Neuronal stem cell (in vitro differentiated cells): ENCODE results near the gene TAS1R3.

Experiments used
- DNase-seq: peaks from one replicate; pipeline ENCODE4 v3.0.0-alpha.2; 2013; ENCODE audit warnings: low spot score
- H2AFZ ChIP-seq: one replicate; pipeline ENCODE4 v1.6.1; 2013; ENCODE audit warnings: mild to moderate bottlenecking, low read length, inconsistent platforms
- H2AK5ac ChIP-seq: 2 replicates; pipeline ENCODE4 v1.6.1; 2013; ENCODE audit warnings: low read depth, mild to moderate bottlenecking, inconsistent platforms, low read length, moderate library complexity, mixed read lengths
- H2BK120ac ChIP-seq: 2 replicates; pipeline ENCODE4 v1.6.1; 2013; ENCODE audit warnings: low read depth, mild to moderate bottlenecking, inconsistent platforms, low read length, moderate library complexity, mixed read lengths
- H2BK12ac ChIP-seq: one replicate; pipeline ENCODE4 v1.6.1; 2013; ENCODE audit warnings: low read length, inconsistent platforms
- H2BK15ac ChIP-seq: 2 replicates; pipeline ENCODE4 v1.6.1; 2013; ENCODE audit warnings: mild to moderate bottlenecking, low read length, inconsistent platforms, mixed read lengths
- H2BK5ac ChIP-seq: one replicate; pipeline ENCODE4 v1.6.1; 2013; ENCODE audit warnings: inconsistent platforms, mild to moderate bottlenecking, low read length, moderate library complexity
- H3K14ac ChIP-seq: one replicate; pipeline ENCODE4 v1.6.1; 2013; ENCODE audit warnings: low read length, inconsistent platforms
- H3K18ac ChIP-seq: 2 replicates; pipeline ENCODE4 v1.6.1; 2013; ENCODE audit warnings: low read length, inconsistent platforms
- H3K23ac ChIP-seq: 2 replicates; pipeline ENCODE4 v1.6.1; 2013; ENCODE audit warnings: low read depth, mild to moderate bottlenecking, mixed read lengths, low read length, inconsistent platforms; ENCODE audit not compliant: poor library complexity
- H3K27ac ChIP-seq: replicated peaks from 3 replicates; pipeline ENCODE4 v1.5.1; 2013; ENCODE audit warnings: low read length, inconsistent platforms
- H3K27me3 ChIP-seq, 3 experiments: 2 replicates each; pipeline ENCODE4 v1.6.1; 2013; ENCODE audit warnings: low read length in 3 of 3, mild to moderate bottlenecking in 2 of 3, inconsistent platforms in 1 of 3, low read depth in 1 of 3, mixed read lengths in 1 of 3, moderate library complexity in 1 of 3; ENCODE audit not compliant: control insufficient read depth in 3 of 3, insufficient read depth in 3 of 3
- H3K36me3 ChIP-seq, 2 donors: replicated peaks in 1 of 2; 2 replicates each; pipeline ENCODE4 v1.6.1; 2013; ENCODE audit warnings: low read length in 2 of 2; ENCODE audit not compliant: control insufficient read depth in 2 of 2, insufficient read depth in 2 of 2
- H3K4ac ChIP-seq: 2 replicates; pipeline ENCODE4 v1.6.1; 2013; ENCODE audit warnings: inconsistent platforms, mild to moderate bottlenecking, low read length, moderate library complexity
- H3K4me1 ChIP-seq, 2 donors: 1 replicate in 1 of 2; 2 replicates in 1 of 2; pipeline ENCODE4 v1.6.1; 2013; ENCODE audit warnings: low read length in 2 of 2, low read depth in 1 of 2; ENCODE audit not compliant: control insufficient read depth in 2 of 2, insufficient read depth in 1 of 2
- H3K4me2 ChIP-seq: one replicate; pipeline ENCODE4 v1.6.1; 2013; ENCODE audit warnings: mild to moderate bottlenecking, low read length, inconsistent platforms; ENCODE audit not compliant: insufficient read depth, poor library complexity, severe bottlenecking
- H3K4me3 ChIP-seq, 2 donors: 2 replicates each; pipeline ENCODE4 v1.5.1; 2013; ENCODE audit warnings: low read length in 2 of 2, mild to moderate bottlenecking in 2 of 2, inconsistent platforms in 1 of 2, moderate library complexity in 1 of 2
- H3K79me1 ChIP-seq: one replicate; pipeline ENCODE4 v1.6.1; 2013; ENCODE audit warnings: low read depth, mild to moderate bottlenecking, inconsistent platforms, low read length, moderate library complexity
- H3K9ac ChIP-seq: one replicate; pipeline ENCODE4 v1.6.1; 2013; ENCODE audit warnings: mild to moderate bottlenecking, low read depth, low read length, inconsistent platforms; ENCODE audit not compliant: poor library complexity
- H3K9me3 ChIP-seq, 2 donors: replicated peaks in 1 of 2; 2 replicates each; pipeline versions ENCODE3 to v1.6.1; 2013; ENCODE audit warnings: low read length in 2 of 2, mild to moderate bottlenecking in 2 of 2, inconsistent platforms in 1 of 2, low read depth in 1 of 2, mixed read lengths in 1 of 2, moderate library complexity in 1 of 2; ENCODE audit not compliant: control insufficient read depth in 2 of 2, insufficient read depth in 1 of 2
- H4K8ac ChIP-seq: one replicate; pipeline ENCODE4 v1.6.1; 2013; ENCODE audit warnings: low read depth, mild to moderate bottlenecking, inconsistent platforms, low read length, moderate library complexity
- H4K91ac ChIP-seq: one replicate; pipeline ENCODE4 v1.6.1; 2013; ENCODE audit warnings: low read length, low read depth, mild to moderate bottlenecking, inconsistent platforms; ENCODE audit not compliant: poor library complexity
- WGBS, 2 donors: extraction: QIAGEN DNeasy Blood & Tissue Kit; methylation state at CpG; one replicate each; pipeline ENCODE4 v1.1.7; 2013; ENCODE audit warnings: missing lambda C conversion rate in 2 of 2, mixed read lengths in 1 of 2; ENCODE audit not compliant: insufficient read length in 2 of 2, insufficient replicate concordance in 1 of 2; ENCODE audit errors: extremely low coverage in 2 of 2; 5-methylcytosine and 5-hydroxymethylcytosine counted together

The TAS1R3 gene

GRCh38 chr1:1373051-1373814, 42.2 kb downstream of the TAS1R3 start:
- H3K4me3 ChIP-seq, result peak overlapping the region in 1 of 2 donors; percentile 95
- H4K91ac ChIP-seq, result no peak overlapping the region
- no CpG with 5 or more reads among the region's 26 CpGs for WGBS, 2 donors
- H3K79me1 ChIP-seq, result peaks cover 26% of the 10 kb centered on the region
- no peaks in the 10 kb centered on the region for H3K27me3 ChIP-seq
- no peak overlapping the region for H3K4me2 ChIP-seq
- no peaks in the 10 kb centered on the region for H3K9me3 ChIP-seq
- H3K9ac ChIP-seq, result no peak overlapping the region
- DNase-seq, result no peak
- no peak overlapping the region for H2BK5ac ChIP-seq
- H2AK5ac ChIP-seq, result peak overlapping the region; percentile 28
- H3K4ac ChIP-seq, result no peak overlapping the region
- H3K36me3 ChIP-seq, result peaks cover 14 to 15% of the 10 kb centered on the region in 2 donors
- no peak overlapping the region for H3K23ac ChIP-seq
- no peak overlapping the region for H2BK120ac ChIP-seq
- H4K8ac ChIP-seq, result no peak overlapping the region
- H2AFZ ChIP-seq, result no peak overlapping the region
- no peak overlapping the region for H3K27ac ChIP-seq
- no peak overlapping the region for H3K14ac ChIP-seq
- peaks cover 13 to 17% of the 10 kb centered on the region in 2 donors for H3K4me1 ChIP-seq
- no peak overlapping the region for H3K18ac ChIP-seq
- H2BK12ac ChIP-seq, result no peak overlapping the region
- H2BK15ac ChIP-seq, result no peak overlapping the region

- no peak for DNase-seq
- Histone ChIP-seq H2BK5ac (peak overlapping the region; percentile 87), H3K4ac (no peak overlapping the region), H3K9me3 (no peaks in the 10 kb centered on the region), H3K36me3 (peaks cover 14 to 15% of the 10 kb centered on the region in 2 donors), H2BK15ac (peak overlapping the region; percentile 81), H3K27ac (no peak overlapping the region), H2BK120ac (peak overlapping the region; percentile 91), H4K91ac (no peak overlapping the region), H3K4me1 (peaks cover 13 to 17% of the 10 kb centered on the region in 2 donors), H3K14ac (peak overlapping the region; percentile 56), H3K4me3 (peak overlapping the region; percentile 95 to 98), H3K4me2 (peak overlapping the region; percentile 96), H3K9ac (peak overlapping the region; percentile 94), H2BK12ac (no peak overlapping the region), H3K23ac (peak overlapping the region; percentile 98), H4K8ac (no peak overlapping the region), H2AFZ (no peak overlapping the region), H3K27me3 (no peaks in the 10 kb centered on the region), H3K18ac (peak overlapping the region; percentile 97), H2AK5ac (peak overlapping the region; percentile 95), H3K79me1 (peaks cover 26% of the 10 kb centered on the region)
- no CpG with 5 or more reads among the region's 52 CpGs for WGBS, 2 donors
Observed at GRCh38 chr1:1373815-1374588, 42.9 kb downstream of the TAS1R3 start.

- DNase-seq, result no peak
- H2AFZ ChIP-seq, result peak overlapping the region; percentile 88
- peak overlapping the region; percentile 96 for H3K4me2 ChIP-seq
- peak overlapping the region; percentile 95 to 98 for H3K4me3 ChIP-seq
- peak overlapping the region; percentile 82 for H3K14ac ChIP-seq
- peak overlapping the region; percentile 95 for H2AK5ac ChIP-seq
- no peak overlapping the region for H3K4ac ChIP-seq
- H2BK120ac ChIP-seq, result peak overlapping the region; percentile 91
- no peaks in the 10 kb centered on the region for H3K9me3 ChIP-seq
- H2BK15ac ChIP-seq, result peak overlapping the region; percentile 81
- no peak overlapping the region for H4K8ac ChIP-seq
- no peaks in the 10 kb centered on the region for H3K27me3 ChIP-seq
- WGBS, 2 donors, result no CpG with 5 or more reads among the region's 24 CpGs
- peak overlapping the region; percentile 94 for H3K9ac ChIP-seq
- peaks cover 13 to 17% of the 10 kb centered on the region in 2 donors for H3K4me1 ChIP-seq
- H2BK5ac ChIP-seq, result peak overlapping the region; percentile 87
- H3K36me3 ChIP-seq, result peaks cover 14 to 15% of the 10 kb centered on the region in 2 donors
- H2BK12ac ChIP-seq, result no peak overlapping the region
- H3K27ac ChIP-seq, result peak overlapping the region; percentile 78
- H3K23ac ChIP-seq, result peak overlapping the region; percentile 98
- no peak overlapping the region for H4K91ac ChIP-seq
- peaks cover 26% of the 10 kb centered on the region for H3K79me1 ChIP-seq
- H3K18ac ChIP-seq, result peak overlapping the region; percentile 97
Observed at GRCh38 chr1:1374589-1374928, 43.5 kb downstream of the TAS1R3 start.
